ENCODE data around the gene GJD3.

Gene GJD3

GRCh38 chr17:40350689-40351358, 13.7 kb downstream of the GJD3 start:
- DNase-seq, result no peak

GRCh38 chr17:40349895-40350688, 14.4 kb downstream of the GJD3 start:
- no peak for DNase-seq

- DNase-seq, result no peak
Measured at GRCh38 chr17:40349477-40349894, 15.1 kb downstream of the GJD3 start.

DNA sequence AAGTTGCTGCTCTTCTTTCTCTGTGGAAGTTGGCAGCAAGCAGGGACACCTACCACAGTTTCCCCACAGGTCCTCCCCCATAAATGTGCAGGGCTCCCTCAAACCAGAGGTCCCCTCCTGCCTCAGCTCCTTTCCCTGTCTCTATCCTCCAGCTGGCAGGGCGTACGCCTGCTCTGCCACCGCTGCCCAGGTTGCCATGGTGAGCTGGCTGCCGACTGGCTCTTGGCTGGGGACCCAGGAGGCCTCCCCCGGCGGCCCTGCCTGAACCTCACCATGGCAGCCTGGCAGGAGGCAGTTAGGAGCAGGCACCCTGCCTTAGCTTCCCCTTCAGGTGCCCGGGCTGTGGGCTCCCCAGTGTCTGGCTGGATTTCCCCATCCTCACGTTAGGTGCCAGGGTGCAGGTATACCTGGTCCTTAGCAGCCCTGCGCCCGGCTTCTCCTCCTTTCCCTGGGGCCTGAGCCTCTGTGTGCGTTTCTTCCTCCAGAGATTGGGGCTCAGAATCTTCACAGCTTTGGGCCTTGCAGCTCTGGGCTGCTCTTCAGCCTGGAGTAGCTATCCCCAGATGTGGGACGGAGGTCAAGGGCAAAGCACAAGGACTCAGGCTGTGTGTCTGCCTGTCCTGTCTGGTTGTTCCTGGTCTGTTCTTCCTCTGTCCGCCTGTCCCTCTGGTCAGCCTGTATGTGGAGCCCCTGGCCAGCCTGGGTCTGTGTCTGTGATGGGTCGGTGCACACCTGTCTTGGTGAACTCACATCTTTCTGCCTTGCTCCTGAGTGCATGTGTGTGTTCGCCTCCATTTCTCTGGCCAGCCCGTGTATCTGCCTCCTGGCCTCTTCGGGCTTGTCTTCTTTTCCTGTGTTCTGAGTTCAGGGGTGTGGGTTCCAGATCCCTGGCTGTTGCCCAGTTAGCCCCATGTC, 15.7 kb downstream of the GJD3 start:
- no peak for DNase-seq

DNA sequence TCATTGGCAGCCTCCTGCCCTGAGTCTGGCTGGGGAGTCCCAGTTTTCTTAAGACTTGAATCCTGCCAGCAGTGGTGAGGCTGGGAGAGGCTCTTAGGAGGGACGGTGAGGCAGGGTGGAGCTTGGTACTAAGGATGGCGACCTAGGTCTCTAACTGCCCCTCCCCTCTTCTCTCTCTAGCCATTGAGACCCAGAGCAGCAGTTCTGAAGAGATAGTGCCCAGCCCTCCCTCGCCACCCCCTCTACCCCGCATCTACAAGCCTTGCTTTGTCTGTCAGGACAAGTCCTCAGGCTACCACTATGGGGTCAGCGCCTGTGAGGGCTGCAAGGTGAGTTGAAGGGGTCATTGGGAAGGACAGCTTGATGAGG, 16.4 kb downstream of the GJD3 start:
- no peak for DNase-seq

DNA sequence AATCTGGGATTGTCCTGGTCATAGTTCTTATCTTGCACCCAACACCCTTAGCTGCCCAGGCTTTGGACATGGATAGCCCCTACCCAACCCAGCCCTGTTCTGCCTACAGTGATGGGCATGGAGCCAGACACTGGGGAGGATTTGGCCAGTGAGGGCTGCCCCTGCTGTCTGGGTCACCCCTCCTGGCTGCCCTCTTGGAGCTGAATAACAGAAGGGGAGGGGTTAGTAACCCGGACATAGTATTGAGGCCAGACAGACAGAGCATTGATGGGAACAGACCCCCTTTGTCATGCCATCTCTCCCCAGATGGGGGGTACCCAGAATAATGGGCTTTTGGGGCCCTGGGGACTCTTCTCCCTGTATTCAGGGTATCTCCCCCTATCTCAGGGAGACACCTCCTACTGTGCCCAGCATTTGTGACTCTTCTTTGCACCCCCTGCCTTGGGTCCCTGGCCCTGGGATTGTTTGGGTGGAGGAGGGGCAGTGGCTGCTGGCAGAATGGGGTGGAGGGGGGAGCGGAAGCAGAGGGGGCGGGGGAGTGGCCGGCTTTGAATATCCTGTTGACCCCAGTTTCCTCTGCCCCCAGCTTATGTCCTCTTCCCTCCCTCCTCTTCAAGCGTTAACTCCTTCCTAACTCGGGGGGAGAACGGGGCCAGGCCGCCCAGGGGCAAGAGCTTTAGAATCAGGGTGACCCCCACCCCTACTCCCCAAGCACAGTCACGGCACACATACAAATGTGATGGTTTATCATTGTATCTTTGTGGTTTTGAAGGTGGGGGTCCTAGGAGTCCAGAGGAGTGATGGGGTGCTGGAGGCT, 17.0 kb downstream of the GJD3 start:
- no peak for DNase-seq

GRCh38 chr17:40346765-40347158, 17.8 kb downstream of the GJD3 start:
- DNase-seq, result no peak

DNA sequence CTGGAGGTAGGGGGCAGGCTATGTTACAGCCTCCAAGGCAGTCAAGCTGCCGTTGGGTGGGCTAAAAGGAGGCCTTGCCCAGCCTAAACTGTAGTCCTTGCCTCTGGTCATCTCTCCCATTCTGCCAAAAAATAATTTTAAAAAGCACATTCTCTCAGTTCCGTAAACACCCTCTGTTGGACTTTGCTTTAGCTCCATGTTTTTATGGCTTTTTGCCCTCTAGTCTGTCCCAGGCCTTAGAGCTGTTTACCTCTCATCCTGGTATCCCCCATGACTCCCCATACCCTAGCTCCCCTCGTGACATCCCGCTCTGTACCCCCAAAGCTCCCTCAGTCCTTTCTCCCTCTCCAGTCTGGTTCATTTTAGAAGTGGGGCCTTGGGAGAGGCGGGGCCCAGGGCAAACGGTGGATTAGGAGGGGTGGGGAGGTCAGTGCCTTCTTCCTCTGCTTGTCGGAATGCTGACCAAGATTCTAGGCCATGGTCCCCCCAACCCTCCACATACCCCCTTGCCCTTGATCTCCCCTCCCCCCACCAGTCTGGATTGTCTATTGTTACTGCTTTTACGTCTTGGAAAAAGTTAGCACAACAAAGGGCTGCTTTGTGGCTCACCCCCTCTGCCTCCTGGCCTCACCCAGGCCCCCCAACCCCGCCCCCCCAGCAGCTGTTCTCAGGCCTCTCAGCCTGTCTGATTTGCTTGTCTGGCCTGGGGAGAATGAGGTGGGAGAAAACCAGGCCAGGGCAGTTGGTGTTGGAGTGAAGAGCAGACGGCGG, 18.4 kb downstream of the GJD3 start:
- no peak for DNase-seq

GRCh38 chr17:40345161-40345993, 19.2 kb downstream of the GJD3 start:
- DNase-seq, result no peak

DNA sequence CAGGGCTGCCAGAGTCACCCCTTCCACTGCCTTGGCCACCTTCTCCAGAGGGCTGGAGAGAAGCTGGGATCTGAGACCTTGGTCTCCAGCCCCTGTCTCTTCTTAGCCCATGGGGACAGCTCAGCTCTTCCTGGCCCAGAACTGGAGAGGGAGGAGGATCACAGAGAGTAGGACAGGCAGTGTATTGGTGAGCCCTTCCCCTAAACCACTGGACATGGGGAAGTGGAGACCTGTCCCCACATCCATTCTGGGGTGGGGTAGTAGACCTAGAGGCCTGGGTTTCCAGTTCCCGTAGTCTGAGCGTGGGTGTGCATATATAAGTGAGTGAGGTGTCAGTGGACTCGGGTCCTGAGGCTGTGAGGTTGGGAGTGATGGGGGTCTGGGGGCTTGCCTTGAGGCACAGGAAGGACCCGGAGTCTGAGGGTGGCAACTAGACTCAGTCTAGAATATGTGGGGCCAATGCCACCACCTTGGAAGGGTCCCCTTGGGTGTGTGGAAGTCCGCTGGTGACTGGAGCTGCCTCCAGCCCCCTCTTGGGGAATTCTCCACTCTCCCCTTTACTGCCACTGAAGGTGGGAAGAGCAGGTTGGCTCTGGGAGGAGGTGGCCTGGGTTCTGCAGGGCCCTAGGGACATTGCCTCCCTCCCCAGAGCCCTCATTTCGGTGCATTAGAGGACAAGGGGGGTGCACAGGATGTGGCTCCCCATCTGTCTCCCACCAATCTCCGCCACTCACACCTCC, 19.9 kb downstream of the GJD3 start:
- no peak for DNase-seq

DNA sequence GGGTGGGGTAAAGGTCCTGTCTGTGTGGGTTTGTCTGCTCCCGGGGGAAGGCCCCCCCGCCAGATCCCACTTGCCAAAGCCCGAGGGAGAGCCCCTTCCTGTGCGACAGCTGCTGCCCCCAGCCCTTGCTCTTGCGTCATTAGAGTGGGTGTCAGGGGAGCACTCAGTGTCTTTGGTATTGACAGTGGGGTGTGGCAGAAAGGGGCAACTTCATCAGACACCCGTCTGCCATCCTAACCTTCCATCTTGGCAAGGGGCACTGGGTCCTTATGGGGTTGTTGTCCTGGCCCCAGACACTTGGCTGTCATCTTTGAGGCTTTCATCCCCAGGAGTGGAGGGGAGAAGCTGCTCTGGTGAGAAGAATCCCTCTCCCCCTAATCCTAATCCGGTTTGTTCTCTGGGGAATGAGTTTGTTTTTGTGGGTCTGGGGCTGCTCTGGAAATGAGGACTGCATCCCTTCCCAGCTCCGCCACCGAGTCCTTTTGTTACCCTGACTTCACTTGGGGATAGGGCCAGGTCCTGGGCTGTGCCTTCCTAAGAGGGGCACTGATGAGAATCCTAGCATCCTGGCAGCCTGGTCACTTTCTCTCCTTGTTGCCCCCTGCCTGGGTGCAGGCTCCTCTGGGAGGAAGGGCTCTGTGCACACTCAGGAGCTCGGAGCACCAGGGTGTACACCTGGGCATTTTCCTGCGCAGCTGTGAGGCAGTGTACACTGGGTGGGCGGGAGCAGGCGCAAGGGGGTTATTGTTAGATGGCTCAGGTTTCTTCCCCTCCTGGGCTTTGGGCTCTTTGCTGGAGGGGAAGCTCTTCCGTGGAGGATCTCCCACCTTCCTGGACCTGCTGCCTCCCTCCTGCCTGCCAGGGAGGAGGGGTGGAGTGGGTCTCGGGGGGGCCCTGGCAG, 21.1 kb downstream of the GJD3 start:
- DNase-seq, result peak; percentile 77

DNA sequence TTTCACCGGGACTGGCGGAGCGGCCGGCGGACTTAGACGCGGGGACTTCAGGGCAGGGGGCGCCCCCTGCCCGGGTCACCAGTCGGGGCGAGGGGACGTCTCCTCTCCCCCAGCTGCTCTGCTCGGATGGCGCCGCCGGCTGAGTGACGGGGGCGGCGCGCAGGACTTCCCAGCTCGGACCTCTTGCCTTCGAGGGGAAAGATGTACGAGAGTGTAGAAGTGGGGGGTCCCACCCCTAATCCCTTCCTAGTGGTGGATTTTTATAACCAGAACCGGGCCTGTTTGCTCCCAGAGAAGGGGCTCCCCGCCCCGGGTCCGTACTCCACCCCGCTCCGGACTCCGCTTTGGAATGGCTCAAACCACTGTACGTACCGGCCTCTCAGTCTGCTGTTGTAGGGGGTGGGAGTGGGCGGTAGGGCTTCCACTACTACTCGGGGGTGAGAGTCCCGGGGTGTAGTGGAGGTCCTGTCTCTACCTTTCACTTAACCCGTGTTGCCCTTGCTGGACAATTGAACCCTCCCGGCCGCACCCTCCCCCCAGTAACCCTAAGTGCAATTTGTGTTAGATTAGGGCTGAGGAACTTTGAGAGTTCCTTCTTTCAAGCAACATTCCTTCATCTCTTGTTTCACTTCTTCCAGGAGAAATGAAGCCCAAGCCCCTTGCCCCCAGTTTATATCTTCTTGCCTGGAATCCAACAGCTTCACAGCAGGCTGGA, 21.9 kb downstream of the GJD3 start:
- DNase-seq, result no peak

DNA sequence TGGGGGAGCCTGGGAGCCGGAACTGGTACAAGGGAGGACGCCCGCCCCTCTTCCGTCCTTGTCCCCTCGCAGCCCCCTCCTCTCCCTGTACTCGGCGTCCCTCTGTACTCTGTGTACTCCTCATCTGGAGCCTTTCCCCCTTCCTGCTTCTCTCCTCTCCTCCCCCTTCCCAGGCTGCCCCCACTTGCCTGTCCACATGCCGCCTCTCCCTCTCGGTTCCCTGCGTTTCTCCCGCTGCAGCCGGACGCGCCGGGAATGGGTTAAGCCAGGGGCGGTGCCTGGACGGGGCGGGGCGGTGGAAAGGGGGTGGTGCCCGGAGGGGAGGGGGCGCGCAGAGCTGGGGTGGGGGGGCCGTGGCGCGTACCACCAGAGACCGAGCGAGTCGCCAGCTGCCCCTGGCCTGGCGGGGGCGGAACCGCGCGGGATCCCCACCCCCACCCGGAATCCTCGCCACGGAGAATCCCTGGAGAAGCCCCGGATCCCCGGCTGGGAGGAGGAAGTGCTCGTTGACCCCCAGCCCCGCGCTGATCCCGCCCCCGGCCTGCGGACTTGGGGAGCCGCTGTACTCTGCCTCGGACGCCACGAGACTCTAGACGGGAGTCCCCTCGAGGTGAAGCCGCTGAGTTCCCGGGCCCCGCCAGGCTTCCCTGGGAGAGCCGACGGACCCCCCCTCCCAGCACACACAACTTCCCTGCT, 22.6 kb downstream of the GJD3 start:
- DNase-seq, result no peak

DNA sequence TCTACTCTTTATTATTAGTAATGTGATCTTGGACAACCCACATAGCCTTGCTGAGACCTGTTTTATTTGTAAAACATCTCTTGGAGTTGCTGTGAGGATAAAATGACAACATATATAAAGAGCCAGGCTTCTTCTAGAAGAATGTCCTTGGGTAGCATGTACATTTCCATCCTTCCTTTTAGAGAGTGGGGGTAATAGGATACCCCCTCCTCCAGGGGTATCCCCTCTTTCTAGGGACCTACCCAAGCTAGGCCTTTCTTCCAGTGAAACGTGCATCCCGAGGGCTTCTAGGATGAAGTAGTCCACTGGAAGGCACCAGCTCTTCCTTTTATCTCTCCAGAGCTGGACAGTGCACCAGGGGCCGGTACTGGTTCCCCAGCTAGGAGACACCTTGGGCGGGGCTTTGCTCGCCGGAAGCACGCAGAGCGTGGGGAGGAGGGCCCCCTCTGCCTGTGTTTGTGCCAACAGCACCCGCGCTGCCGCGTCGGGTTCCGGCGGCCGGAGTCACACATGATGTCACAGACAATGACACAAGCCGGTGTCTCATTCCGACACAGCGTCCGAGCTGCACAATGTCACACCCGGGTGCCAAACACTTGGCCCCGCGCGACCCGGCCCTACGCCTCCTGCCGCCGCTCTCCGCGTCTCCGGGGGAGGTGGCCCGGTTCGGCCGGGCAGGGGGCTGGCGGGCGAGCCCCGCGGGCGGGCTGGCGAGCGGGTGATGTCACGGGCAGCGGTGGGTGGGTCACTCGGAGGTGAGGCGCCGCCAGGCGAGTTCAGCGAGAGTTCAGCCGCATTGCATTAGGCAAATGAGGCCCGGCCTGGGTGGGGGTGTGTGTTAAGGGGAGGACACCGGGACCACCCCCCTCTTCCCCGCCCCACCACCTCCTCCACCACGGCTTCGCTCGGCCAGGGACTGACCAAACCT, 23.4 kb downstream of the GJD3 start:
- DNase-seq, result no peak

GRCh38 chr17:40340327-40340726, 24.2 kb downstream of the GJD3 start:
- no peak for DNase-seq

DNA sequence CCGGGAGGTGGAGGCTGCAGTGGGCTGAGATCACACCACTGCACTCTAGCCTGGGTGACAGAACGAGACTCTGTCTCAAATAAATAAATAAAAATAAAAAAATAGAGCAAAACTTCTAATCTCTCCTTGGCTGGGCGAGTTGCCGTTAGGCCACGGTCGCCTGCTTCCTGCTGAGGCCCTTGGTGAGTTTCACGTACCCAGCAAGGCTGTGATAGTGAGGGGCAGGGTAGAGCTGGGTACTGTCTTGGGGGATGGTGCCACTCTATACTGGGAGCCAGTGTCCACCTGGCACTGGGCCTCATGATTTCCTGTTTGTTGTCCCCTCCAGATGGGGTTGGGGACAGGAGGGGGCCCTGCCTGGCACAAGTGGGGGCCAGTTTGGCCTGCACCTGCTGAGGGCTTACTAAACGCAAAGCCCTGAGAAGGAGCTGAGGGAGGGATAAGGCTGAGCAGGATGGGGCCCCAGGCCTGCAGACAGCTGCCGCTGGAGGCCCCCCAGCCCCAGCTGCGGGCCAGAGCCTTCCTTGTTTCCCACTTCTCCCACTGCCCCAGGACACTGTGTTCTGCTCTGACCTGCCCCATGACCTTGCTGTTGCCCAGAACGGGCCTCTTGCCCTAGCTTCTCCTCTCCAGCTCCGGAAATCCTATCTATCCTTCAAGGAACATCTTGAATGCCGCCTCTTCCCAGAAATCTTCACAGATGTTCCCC, 25.4 kb downstream of the GJD3 start:
- no peak for DNase-seq
